Measurements from ENCODE around the gene NCKAP5. TPM values are rescaled to one million over a fixed set of nuclear protein-coding genes. Genes with fewer than 3 reads are reported as not detected.

NCKAP5 gene
- total and polyA plus RNA-seq, 2 donors (not counting 1 experiment from before 2014, with no cell fraction given): not detected

- ChIA-PET POLR2A (no interaction called here), CTCF (no interaction called here)
- H3K27ac ChIP-seq (ENCODE audit: low read length in 2 of 2): no peak overlapping the region
- H4K20me1 ChIP-seq (ENCODE audit: control insufficient read depth, insufficient read depth, low read length, poor library complexity, severe bottlenecking): no peaks in the 10 kb centered on the region
- no peak overlapping the region for H3K4me3 ChIP-seq (ENCODE audit: control extremely low read depth in 1 of 5, extremely low read depth in 1 of 5, insufficient read depth in 1 of 5, low read depth in 2 of 5, low read length in 4 of 5)
- H3K4me1 Mint-ChIP-seq: no peaks in the 10 kb centered on the region
- H3K4me2 ChIP-seq (replicated peaks; ENCODE audit: low read depth, low read length, poor library complexity, severe bottlenecking): no peak overlapping the region
- H3K4me3 Mint-ChIP-seq: no peak overlapping the region
- no peaks in the 10 kb centered on the region for H3K9me3 Mint-ChIP-seq (ENCODE audit: insufficient read depth)
- no peaks in the 10 kb centered on the region for H3K4me1 ChIP-seq (ENCODE audit: control insufficient read depth in 2 of 2, insufficient read depth in 2 of 2, low read length in 2 of 2)
- DNase-seq (no peak), ATAC-seq (ENCODE audit: low read depth) (no peak)
- H3K27ac Mint-ChIP-seq: no peak overlapping the region
- TF ChIP-seq CTCF (IDR thresholded peaks at IDR 0.05) (no peak), EZH2 (IDR thresholded peaks at IDR 0.05; ENCODE audit: borderline replicate concordance, insufficient read depth, low read depth, low read length, poor library complexity, severe bottlenecking) (no peak)
- H2AFZ ChIP-seq (ENCODE audit: insufficient read depth, low read depth, low read length, poor library complexity, severe bottlenecking): no peak overlapping the region
- H3K79me2 ChIP-seq (ENCODE audit: control insufficient read depth, insufficient read depth, low read length): no peaks in the 10 kb centered on the region
- no peaks in the 10 kb centered on the region for H3K36me3 ChIP-seq (replicated peaks in 1 of 2; ENCODE audit: control extremely low read depth in 1 of 2, control insufficient read depth in 1 of 2, extremely low read depth in 1 of 2, insufficient read depth in 2 of 2, low read length in 1 of 2)
- peaks cover 6% of the 10 kb centered on the region for H3K27me3 Mint-ChIP-seq
- intact Hi-C loops (cut with micrococcal nuclease): no loop called here
- no peak overlapping the region for H3K9ac ChIP-seq (ENCODE audit: low read length)
- H3K9me3 ChIP-seq (ENCODE audit: control extremely low read depth in 1 of 3, control insufficient read depth in 2 of 3, insufficient read depth in 1 of 3, low read length in 2 of 3): peaks cover 0 to 4% (median 0%) of the 10 kb centered on the region in 3 donors
- H3K27me3 ChIP-seq (replicated peaks in 1 of 4; ENCODE audit: control extremely low read depth in 1 of 4, control insufficient read depth in 3 of 4, insufficient read depth in 4 of 4, low read length in 3 of 4): no peaks in the 10 kb centered on the region
Measured at GRCh38 chr2:132965460-132965859, 602.8 kb downstream of the NCKAP5 start.

GRCh38 chr2:132963161-132963560, 605.1 kb downstream of the NCKAP5 start:
- no peaks in the 10 kb centered on the region for H3K9me3 Mint-ChIP-seq (ENCODE audit: insufficient read depth)
- Histone ChIP-seq H2AFZ (ENCODE audit: insufficient read depth, low read depth, low read length, poor library complexity, severe bottlenecking) (no peak overlapping the region), H3K27ac (ENCODE audit: low read length in 2 of 2) (no peak overlapping the region), H3K9me3 (ENCODE audit: control extremely low read depth in 1 of 3, control insufficient read depth in 2 of 3, insufficient read depth in 1 of 3, low read length in 2 of 3) (peaks cover 0 to 4% (median 0%) of the 10 kb centered on the region in 3 donors), H3K9ac (ENCODE audit: low read length) (no peak overlapping the region), H3K27me3 (replicated peaks in 1 of 4; ENCODE audit: control extremely low read depth in 1 of 4, control insufficient read depth in 3 of 4, insufficient read depth in 4 of 4, low read length in 3 of 4) (no peaks in the 10 kb centered on the region), H3K4me1 (ENCODE audit: control insufficient read depth in 2 of 2, insufficient read depth in 2 of 2, low read length in 2 of 2) (no peaks in the 10 kb centered on the region), H3K36me3 (replicated peaks in 1 of 2; ENCODE audit: control extremely low read depth in 1 of 2, control insufficient read depth in 1 of 2, extremely low read depth in 1 of 2, insufficient read depth in 2 of 2, low read length in 1 of 2) (no peaks in the 10 kb centered on the region), H3K79me2 (ENCODE audit: control insufficient read depth, insufficient read depth, low read length) (no peaks in the 10 kb centered on the region), H4K20me1 (ENCODE audit: control insufficient read depth, insufficient read depth, low read length, poor library complexity, severe bottlenecking) (no peaks in the 10 kb centered on the region), H3K4me2 (replicated peaks; ENCODE audit: low read depth, low read length, poor library complexity, severe bottlenecking) (no peak overlapping the region), H3K4me3 (ENCODE audit: control extremely low read depth in 1 of 5, extremely low read depth in 1 of 5, insufficient read depth in 1 of 5, low read depth in 2 of 5, low read length in 4 of 5) (no peak overlapping the region)
- 86% methylated on average over 1 of the region's 2 CpGs for WGBS (ENCODE audit: insufficient coverage)
- ChIA-PET CTCF (no interaction called here), POLR2A (no interaction called here)
- TF ChIP-seq CTCF (IDR thresholded peaks at IDR 0.05) (no peak), EZH2 (IDR thresholded peaks at IDR 0.05; ENCODE audit: borderline replicate concordance, insufficient read depth, low read depth, low read length, poor library complexity, severe bottlenecking) (no peak)
- no peaks in the 10 kb centered on the region for H3K4me1 Mint-ChIP-seq
- no peak overlapping the region for H3K4me3 Mint-ChIP-seq
- no peaks in the 10 kb centered on the region for H3K27me3 Mint-ChIP-seq
- no peak overlapping the region for H3K27ac Mint-ChIP-seq
- ATAC-seq (ENCODE audit: low read depth): no peak
- intact Hi-C loops (cut with micrococcal nuclease): no loop called here
- DNase-seq: no peak
